Measurements from ENCODE around the gene CCL2. TPM values are rescaled to one million over a fixed set of nuclear protein-coding genes. Genes with fewer than 3 reads are reported as not detected.

CCL2 gene
- total RNA-seq, 1 donor from 2014 or later: 15.2 TPM

DNA sequence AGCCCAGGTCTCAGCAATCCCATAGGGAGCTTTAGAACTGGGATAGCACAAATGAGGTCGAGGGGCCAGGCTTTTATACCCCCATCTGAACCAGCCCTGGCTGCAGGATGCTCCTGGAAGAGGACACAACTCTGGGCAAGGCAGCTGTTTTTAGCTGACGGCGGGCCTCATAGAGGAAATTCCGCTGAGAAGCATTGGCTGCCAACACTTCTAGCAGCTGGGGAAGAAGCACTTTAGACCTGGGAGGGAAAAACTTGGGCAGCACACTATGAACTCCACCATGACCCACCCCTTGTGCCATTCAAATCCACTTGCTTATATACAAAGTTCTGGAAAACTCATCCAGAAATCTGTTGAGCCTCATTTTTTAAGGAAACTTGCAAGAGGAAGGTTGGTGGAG, 35.5 kb downstream of the CCL2 start:
- DNase-seq (ENCODE audit: extremely low spot score in 2 of 2): no peak
- Histone ChIP-seq H3K36me3 (no peaks in the 10 kb centered on the region), H3K9me3 (no peaks in the 10 kb centered on the region), H3K4me3 (no peak overlapping the region), H3K27ac (no peak overlapping the region), H3K27me3 (no peaks in the 10 kb centered on the region), H3K4me1 (no peaks in the 10 kb centered on the region)
- TF ChIP-seq, protein P1, sequence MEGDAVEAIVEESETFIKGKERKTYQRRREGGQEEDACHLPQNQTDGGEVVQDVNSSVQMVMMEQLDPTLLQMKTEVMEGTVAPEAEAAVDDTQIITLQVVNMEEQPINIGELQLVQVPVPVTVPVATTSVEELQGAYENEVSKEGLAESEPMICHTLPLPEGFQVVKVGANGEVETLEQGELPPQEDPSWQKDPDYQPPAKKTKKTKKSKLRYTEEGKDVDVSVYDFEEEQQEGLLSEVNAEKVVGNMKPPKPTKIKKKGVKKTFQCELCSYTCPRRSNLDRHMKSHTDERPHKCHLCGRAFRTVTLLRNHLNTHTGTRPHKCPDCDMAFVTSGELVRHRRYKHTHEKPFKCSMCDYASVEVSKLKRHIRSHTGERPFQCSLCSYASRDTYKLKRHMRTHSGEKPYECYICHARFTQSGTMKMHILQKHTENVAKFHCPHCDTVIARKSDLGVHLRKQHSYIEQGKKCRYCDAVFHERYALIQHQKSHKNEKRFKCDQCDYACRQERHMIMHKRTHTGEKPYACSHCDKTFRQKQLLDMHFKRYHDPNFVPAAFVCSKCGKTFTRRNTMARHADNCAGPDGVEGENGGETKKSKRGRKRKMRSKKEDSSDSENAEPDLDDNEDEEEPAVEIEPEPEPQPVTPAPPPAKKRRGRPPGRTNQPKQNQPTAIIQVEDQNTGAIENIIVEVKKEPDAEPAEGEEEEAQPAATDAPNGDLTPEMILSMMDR (IDR thresholded peaks at IDR 0.05): no peak
- TF ChIP-seq POLR2AphosphoS5 (IDR thresholded peaks at IDR 0.05; ENCODE audit: insufficient read depth in 1 of 2, low read depth in 1 of 2): no peak
- no peak for TF ChIP-seq POLR2A (IDR thresholded peaks at IDR 0.05)
- intact Hi-C loops (cut with DNase I): loop anchor here (10.0 kb wide), 1 partner anchor 984 kb away; no protein-coding TSS in a partner anchor

DNA sequence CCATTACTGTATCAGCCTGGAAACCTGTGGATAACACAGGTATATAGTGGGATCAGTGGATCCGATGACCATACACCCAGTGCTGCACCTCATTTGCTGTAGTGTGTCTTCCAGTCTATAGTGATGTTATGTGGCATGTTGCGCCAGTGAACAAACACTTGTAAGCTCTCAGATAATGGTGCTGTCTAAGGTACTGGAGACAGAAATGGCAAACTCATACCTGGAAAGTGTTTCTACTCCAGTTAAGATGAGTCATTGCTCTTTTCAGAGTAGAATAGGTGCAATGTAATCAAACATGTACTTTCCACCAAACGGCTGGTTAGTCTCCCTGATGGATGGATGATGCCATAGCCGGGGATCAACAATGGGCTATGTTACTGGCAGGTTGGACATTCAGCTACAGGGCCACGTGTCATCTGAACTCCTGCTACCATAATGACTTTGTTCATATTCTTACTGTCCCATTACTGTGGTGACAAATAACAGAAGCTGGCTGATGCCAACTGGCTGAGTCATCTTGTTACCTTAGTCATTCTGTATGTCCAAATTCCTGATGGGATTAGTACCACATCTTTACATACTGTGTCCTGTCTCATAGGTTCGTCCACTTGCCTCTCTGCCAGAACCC, 36.8 kb downstream of the CCL2 start:
- TF ChIP-seq POLR2AphosphoS5 (IDR thresholded peaks at IDR 0.05; ENCODE audit: insufficient read depth in 1 of 2, low read depth in 1 of 2): no peak
- TF ChIP-seq POLR2A (IDR thresholded peaks at IDR 0.05): no peak
- TF ChIP-seq, protein P1 (IDR thresholded peaks at IDR 0.05): no peak
- intact Hi-C loops (cut with DNase I): loop anchor here (10.0 kb wide), 1 partner anchor 983 kb away; no protein-coding TSS in a partner anchor
- H3K27ac ChIP-seq: no peak overlapping the region
- H3K4me3 ChIP-seq: no peak overlapping the region
- H3K9me3 ChIP-seq: no peaks in the 10 kb centered on the region
- no peaks in the 10 kb centered on the region for H3K36me3 ChIP-seq
- no peaks in the 10 kb centered on the region for H3K4me1 ChIP-seq
- no peaks in the 10 kb centered on the region for H3K27me3 ChIP-seq
- no peak for DNase-seq (ENCODE audit: extremely low spot score in 2 of 2)

DNA sequence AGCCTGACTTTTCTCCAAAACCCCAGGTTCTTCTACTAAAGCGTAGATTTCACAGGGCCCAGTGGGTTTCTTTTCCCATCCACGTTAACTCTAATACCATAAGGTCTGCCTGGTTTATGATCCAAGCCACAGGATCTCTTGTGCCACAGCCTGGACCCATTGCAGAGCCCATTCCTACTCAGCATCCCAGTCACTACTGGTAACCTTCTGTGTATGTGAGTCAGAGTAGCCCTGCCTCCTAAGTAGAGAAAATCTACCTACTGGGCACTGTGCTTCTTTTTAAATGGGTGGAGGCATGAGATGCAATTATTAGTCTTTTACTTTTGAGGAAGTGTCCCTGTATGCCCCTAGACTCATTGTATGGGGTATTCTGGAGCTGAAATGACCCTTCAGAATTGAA, 43.9 kb downstream of the CCL2 start:
- DNase-seq (ENCODE audit: extremely low spot score in 2 of 2): no peak
- Histone ChIP-seq H3K36me3 (no peaks in the 10 kb centered on the region), H3K9me3 (no peaks in the 10 kb centered on the region), H3K4me1 (peaks cover 25% of the 10 kb centered on the region), H3K27me3 (no peaks in the 10 kb centered on the region), H3K4me3 (no peak overlapping the region), H3K27ac (no peak overlapping the region)
- intact Hi-C loops (cut with DNase I): loop anchor here (10.0 kb wide), 1 partner anchor 976 kb away; no protein-coding TSS in a partner anchor
- TF ChIP-seq POLR2AphosphoS5 (IDR thresholded peaks at IDR 0.05; ENCODE audit: insufficient read depth in 1 of 2, low read depth in 1 of 2) (no peak), POLR2A (IDR thresholded peaks at IDR 0.05) (no peak)
- TF ChIP-seq, protein P1 (IDR thresholded peaks at IDR 0.05): no peak

DNA sequence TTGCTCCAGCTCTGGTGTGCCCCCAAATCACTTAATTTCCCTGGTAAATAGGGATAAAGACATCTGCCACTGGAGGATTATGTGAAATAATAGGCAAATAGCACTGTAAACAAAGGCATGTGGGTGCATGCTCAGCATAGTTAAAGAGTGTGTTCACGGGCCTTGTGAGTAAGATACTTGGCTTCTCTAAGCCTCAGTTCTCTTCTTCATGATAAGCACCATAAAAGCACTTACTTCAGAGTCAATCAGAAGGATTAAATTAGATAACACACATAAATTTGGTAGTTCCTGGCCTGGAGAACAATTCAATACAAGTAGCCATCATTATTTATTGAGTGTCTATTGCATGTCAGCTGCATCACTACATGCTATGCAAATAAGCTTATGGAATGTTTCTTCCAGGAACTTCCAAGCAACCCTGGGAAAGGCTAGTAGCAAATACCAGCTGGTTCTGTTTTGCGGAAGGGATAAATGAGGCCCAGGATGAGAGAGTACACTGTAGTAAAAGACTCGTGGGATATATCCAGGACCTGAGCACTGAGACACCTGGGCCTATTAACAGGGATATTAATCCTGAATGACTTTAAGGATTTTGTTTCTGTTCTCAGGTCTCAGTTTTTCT, 45.0 kb downstream of the CCL2 start:
- H3K36me3 ChIP-seq: no peaks in the 10 kb centered on the region
- DNase-seq (ENCODE audit: extremely low spot score in 2 of 2): no peak
- no peak overlapping the region for H3K4me3 ChIP-seq
- intact Hi-C loops (cut with DNase I): loop anchor here (10.0 kb wide), 1 partner anchor 975 kb away; no protein-coding TSS in a partner anchor
- H3K27me3 ChIP-seq: no peaks in the 10 kb centered on the region
- H3K9me3 ChIP-seq: no peaks in the 10 kb centered on the region
- H3K4me1 ChIP-seq: peaks cover 25% of the 10 kb centered on the region
- TF ChIP-seq, protein P1 (IDR thresholded peaks at IDR 0.05): no peak
- no peak for TF ChIP-seq POLR2AphosphoS5 (IDR thresholded peaks at IDR 0.05; ENCODE audit: insufficient read depth in 1 of 2, low read depth in 1 of 2)
- TF ChIP-seq POLR2A (IDR thresholded peaks at IDR 0.05): no peak
- H3K27ac ChIP-seq: peak overlapping the region; percentile 30

Measured in vagina (tissue), 2 donors.